CD14-positive monocyte (primary cell): ENCODE measurements around the gene IGFBP6. TPM values are rescaled to one million over a fixed set of nuclear protein-coding genes. Genes with fewer than 3 reads are reported as not detected.

Source experiments
- DNase-seq, 3 donors: peaks; one replicate each; pipeline ENCODE4 v3.0.0-alpha.2; 2011 to 2022
- H2AFZ ChIP-seq: 2 replicates; pipeline ENCODE4 v1.6.0; 2012; ENCODE audit warnings: mild to moderate bottlenecking, low read depth, low read length, inconsistent platforms; ENCODE audit not compliant: insufficient read depth, poor library complexity, severe bottlenecking
- H3K27ac ChIP-seq, 2 donors: 1 replicate in 1 of 2; 2 replicates in 1 of 2; pipeline ENCODE4 v1.5.1; 2012 to 2013; ENCODE audit warnings: low read length in 2 of 2, control low read depth in 1 of 2, inconsistent platforms in 1 of 2, low read depth in 1 of 2, mild to moderate bottlenecking in 1 of 2
- H3K27me3 ChIP-seq, 2 donors: one replicate each; pipeline versions ENCODE4 v1.6.0 to v1.6.1; 2011 to 2013; ENCODE audit warnings: low read length in 2 of 2; ENCODE audit not compliant: control insufficient read depth in 2 of 2, insufficient read depth in 2 of 2
- H3K36me3 ChIP-seq, 2 donors: replicated peaks in 1 of 2; 1 replicate in 1 of 2; 2 replicates in 1 of 2; pipeline versions ENCODE4 v1.5.1 to v1.6.1; 2012 to 2013; ENCODE audit warnings: low read length in 2 of 2, control low read depth in 1 of 2, inconsistent platforms in 1 of 2, mild to moderate bottlenecking in 1 of 2; ENCODE audit not compliant: insufficient read depth in 2 of 2, control insufficient read depth in 1 of 2
- H3K4me1 ChIP-seq, 2 donors: 1 replicate in 1 of 2; 2 replicates in 1 of 2; pipeline versions ENCODE4 v1.5.1 to v1.6.1; 2012 to 2013; ENCODE audit warnings: low read length in 2 of 2, control low read depth in 1 of 2, inconsistent platforms in 1 of 2, mild to moderate bottlenecking in 1 of 2, moderate library complexity in 1 of 2; ENCODE audit not compliant: insufficient read depth in 2 of 2, control insufficient read depth in 1 of 2
- H3K4me2 ChIP-seq: replicated peaks from 2 replicates; pipeline ENCODE3; 2012; ENCODE audit warnings: low read length, moderate library complexity, mild to moderate bottlenecking; ENCODE audit not compliant: poor library complexity, severe bottlenecking; ENCODE audit errors: extremely low read depth
- H3K4me3 ChIP-seq, 3 experiments: fragments of 200-600 bp in 1 of 3; sonication (generic) in 1 of 3; replicated peaks in 1 of 3; 1 replicate in 2 of 3; 2 replicates in 1 of 3; pipeline ENCODE4 v1.5.1; 2011 to 2013; ENCODE audit warnings: low read length in 3 of 3, mild to moderate bottlenecking in 3 of 3, control low read depth in 2 of 3, low read depth in 2 of 3, inconsistent platforms in 1 of 3, moderate library complexity in 1 of 3
- H3K79me2 ChIP-seq: 2 replicates; pipeline ENCODE4 v1.6.0; 2012; ENCODE audit warnings: mild to moderate bottlenecking, control low read depth, inconsistent platforms, low read length, moderate library complexity; ENCODE audit not compliant: insufficient read depth
- H3K9ac ChIP-seq: 2 replicates; pipeline ENCODE4 v1.6.0; 2017; ENCODE audit warnings: low read length, mild to moderate bottlenecking; ENCODE audit not compliant: insufficient read depth, poor library complexity, severe bottlenecking
- H3K9me3 ChIP-seq, 2 donors: replicated peaks in 1 of 2; 1 replicate in 1 of 2; 2 replicates in 1 of 2; pipeline versions ENCODE4 v1.5.1 to v1.6.1; 2012 to 2013; ENCODE audit warnings: low read length in 2 of 2, control low read depth in 1 of 2; ENCODE audit not compliant: control insufficient read depth in 1 of 2, insufficient read depth in 1 of 2
- H4K20me1 ChIP-seq: 2 replicates; pipeline ENCODE4 v1.6.0; 2012; ENCODE audit warnings: mild to moderate bottlenecking, low read length, control low read depth, moderate library complexity; ENCODE audit not compliant: insufficient read depth
- H3K27ac Mint-ChIP-seq, 7 donors: one replicate each; pipeline ENCODE4 v1.8.0; 2020; ENCODE audit warnings: mild to moderate bottlenecking in 7 of 7, mixed read lengths in 7 of 7, moderate library complexity in 6 of 7, inconsistent platforms in 2 of 7
- H3K27me3 Mint-ChIP-seq, 3 donors: one replicate each; pipeline ENCODE4 v1.8.0; 2021 to 2022; ENCODE audit warnings: low read depth in 3 of 3, mild to moderate bottlenecking in 3 of 3, mixed read lengths in 3 of 3, moderate library complexity in 3 of 3, inconsistent platforms in 1 of 3
- H3K36me3 Mint-ChIP-seq, 2 donors: one replicate each; pipeline ENCODE4 v1.8.0; 2020; ENCODE audit warnings: mixed read lengths in 2 of 2, inconsistent platforms in 1 of 2, mild to moderate bottlenecking in 1 of 2
- H3K4me1 Mint-ChIP-seq: one replicate; pipeline ENCODE4 v1.8.0; 2020; ENCODE audit warnings: mild to moderate bottlenecking, mixed read lengths
- H3K4me3 Mint-ChIP-seq, 2 donors: one replicate each; pipeline ENCODE4 v1.8.0; 2020; ENCODE audit warnings: mild to moderate bottlenecking in 2 of 2, mixed read lengths in 2 of 2, moderate library complexity in 1 of 2
- H3K9me3 Mint-ChIP-seq, 7 donors: one replicate each; pipeline ENCODE4 v1.8.0; 2020 to 2022; ENCODE audit warnings: mixed read lengths in 7 of 7, mild to moderate bottlenecking in 6 of 7, moderate library complexity in 6 of 7, inconsistent platforms in 2 of 7
- CTCF ChIP-seq: fragments of 200-600 bp; IDR thresholded peaks from one replicate; pipeline ENCODE4 v1.8.0; 2022; ENCODE audit warnings: antibody characterized with exemption, mild to moderate bottlenecking
- WGBS: methylation state at CpG from one replicate; pipeline ENCODE4 v1.1.5; 2013; ENCODE audit warnings: missing lambda C conversion rate; ENCODE audit not compliant: insufficient coverage; 5-methylcytosine and 5-hydroxymethylcytosine counted together
- intact Hi-C, 2 donors: fragments of 100-400 bp; cut with micrococcal nuclease; formaldehyde crosslinking; loops; one replicate each; pipeline versions ENCODE4 v1.15.0 to v1.15.1; 2023
- polyA plus RNA-seq, 3 donors: library from polyadenylated mRNA; depleted of rRNA in 1 of 3; unstranded in 2 of 3; stranded (reverse) in 1 of 3; fragments of 300-500 nt in 2 of 3; fragments of >200 nt in 1 of 3; fragmentation: Illumina TruSeq in 2 of 3; gene quantifications; 1 replicate in 2 of 3; 2 replicates in 1 of 3; pipeline ENCODE4 v1.2.3, GENCODE V29; 2012 to 2021

Gene IGFBP6
- polyA plus RNA-seq, 3 donors = 0.20 TPM; not detected in 2

DNA sequence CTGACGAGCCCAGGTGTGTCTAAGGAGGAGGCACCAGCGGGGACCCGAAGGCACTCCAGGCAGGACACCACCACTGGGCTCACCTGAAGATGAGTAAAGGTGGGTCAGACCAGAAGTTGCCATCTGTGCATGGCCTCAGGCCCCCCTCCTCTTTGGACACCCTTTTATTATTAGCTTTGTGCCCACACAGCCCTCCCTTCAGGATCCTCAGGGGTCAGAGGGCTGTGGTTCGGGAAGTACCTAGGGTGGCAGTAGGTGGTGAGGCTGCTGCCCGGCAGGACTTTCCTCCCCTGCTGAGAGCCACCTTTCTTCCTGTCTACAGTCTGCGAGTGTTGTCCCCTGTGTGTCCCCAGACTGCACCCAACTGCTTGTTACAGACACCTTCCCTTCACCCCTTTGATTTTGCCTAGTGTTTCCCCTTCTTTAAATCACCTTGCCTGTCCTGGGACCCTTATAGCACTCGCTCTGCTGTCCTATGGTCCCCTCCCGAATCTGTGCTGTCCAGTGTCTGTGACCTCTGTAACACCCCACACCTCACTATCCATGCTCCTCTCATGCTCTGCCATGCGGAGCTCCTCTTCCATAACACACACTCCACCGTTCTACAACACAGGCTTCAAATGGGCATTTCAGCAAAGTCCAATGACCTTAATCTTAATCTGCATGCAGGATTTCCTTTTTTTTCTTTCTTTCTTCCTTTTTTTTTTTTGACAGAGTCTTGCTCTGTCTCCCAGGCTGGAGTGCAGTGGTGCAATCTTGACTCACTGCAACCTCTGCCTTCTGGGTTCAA, 31.5 kb downstream of the IGFBP6 start:
- Mint-ChIP-seq H3K9me3 (peaks cover 0 to 2% (median 0%) of the 10 kb centered on the region in 7 donors), H3K27me3 (peaks cover 3% of the 10 kb centered on the region in 3 donors), H3K36me3 (no peaks in the 10 kb centered on the region), H3K27ac (peak overlapping the region; percentile 16 to 90 (median 64)), H3K4me3 (peak overlapping the region in 1 of 2 donors; percentile 64), H3K4me1 (peaks cover 41% of the 10 kb centered on the region)
- no peak overlapping the region for H2AFZ ChIP-seq
- no peaks in the 10 kb centered on the region for H3K9me3 ChIP-seq
- intact Hi-C loops = no loop called here
- WGBS = 68% methylated on average over 6 of the region's 10 CpGs
- no peak overlapping the region for H3K27ac ChIP-seq
- H3K4me2 ChIP-seq = peak overlapping the region; percentile 49
- H3K4me3 ChIP-seq = peak overlapping the region in 1 of 3 experiments; percentile 22
- peaks cover 38 to 44% of the 10 kb centered on the region in 2 donors for H3K4me1 ChIP-seq
- TF ChIP-seq CTCF = no peak
- no peaks in the 10 kb centered on the region for H4K20me1 ChIP-seq
- no peak overlapping the region for H3K9ac ChIP-seq
- no peaks in the 10 kb centered on the region for H3K79me2 ChIP-seq
- DNase-seq = peak; percentile 8 to 55 (median 38)
- H3K36me3 ChIP-seq = no peaks in the 10 kb centered on the region
- no peaks in the 10 kb centered on the region for H3K27me3 ChIP-seq

- DNase-seq = no peak
Measured at GRCh38 chr12:53131844-53132243, 34.4 kb downstream of the IGFBP6 start.

More at GRCh38 chr12:53131844-53132243, 34.4 kb downstream of the IGFBP6 start:
- intact Hi-C loops = no loop called here
- peaks cover 0 to 4% of the 10 kb centered on the region in 2 donors for H3K9me3 ChIP-seq
- no CpG with 5 or more reads among the region's 2 CpGs for WGBS
- no peaks in the 10 kb centered on the region for H3K36me3 ChIP-seq
- no peaks in the 10 kb centered on the region for H3K36me3 Mint-ChIP-seq
- no peak for TF ChIP-seq CTCF
- H3K27me3 Mint-ChIP-seq = peaks cover 2 to 3% (median 3%) of the 10 kb centered on the region in 3 donors
- no peaks in the 10 kb centered on the region for H4K20me1 ChIP-seq
- H3K79me2 ChIP-seq = no peaks in the 10 kb centered on the region
- peaks cover 38 to 44% of the 10 kb centered on the region in 2 donors for H3K4me1 ChIP-seq
- no peak overlapping the region for H3K4me3 ChIP-seq
- H3K4me1 Mint-ChIP-seq = peaks cover 41% of the 10 kb centered on the region
- no peak overlapping the region for H3K27ac ChIP-seq
- no peak overlapping the region for H3K4me2 ChIP-seq
- no peak overlapping the region for H2AFZ ChIP-seq
- no peaks in the 10 kb centered on the region for H3K27me3 ChIP-seq
- peaks cover under 1 to 7% (median 6%) of the 10 kb centered on the region in 7 donors for H3K9me3 Mint-ChIP-seq
- H3K9ac ChIP-seq = no peak overlapping the region
- H3K4me3 Mint-ChIP-seq = no peak overlapping the region
- H3K27ac Mint-ChIP-seq = no peak overlapping the region
